GM10266 (cell line): ENCODE measurements around the gene REM2.
"Not testable (repeated sequence)": the region's sequence is repeated elsewhere in the genome, so short reads cannot be mapped to it uniquely, and the experiment has no call there.

ENCODE experiments used
- DNase-seq: peaks from one replicate; pipeline ENCODE4 v3.0.0; 2012; ENCODE audit errors: extremely low spot score
- CTCF ChIP-seq: IDR thresholded peaks from 2 replicates; pipeline ENCODE4 v1.5.1; 2012; ENCODE audit warnings: mild to moderate bottlenecking, low read depth; ENCODE audit not compliant: control insufficient read depth, insufficient read depth; ENCODE audit errors: missing control alignments

Gene REM2

GRCh38 chr14:22905627-22906026 lies 22.6 kb downstream of the REM2 start:
- TF ChIP-seq CTCF = no peak
- DNase-seq = no peak

- no peak for DNase-seq
- TF ChIP-seq CTCF = no peak
These were observed 23.1 kb downstream of the REM2 start for GRCh38 chr14:22906073-22906472.

GRCh38 chr14:22907429-22907828 lies 24.4 kb downstream of the REM2 start:
- no peak for DNase-seq
- TF ChIP-seq CTCF = no peak

- DNase-seq = no peak
- no peak for TF ChIP-seq CTCF
These were observed 25.6 kb downstream of the REM2 start for GRCh38 chr14:22908601-22909000.

GRCh38 chr14:22910916-22911315 lies 27.9 kb downstream of the REM2 start:
- no peak for DNase-seq
- no peak for TF ChIP-seq CTCF

- not testable (repeated sequence) for DNase-seq
These were observed 31.8 kb downstream of the REM2 start for GRCh38 chr14:22914836-22915235.

- TF ChIP-seq CTCF = no peak
- DNase-seq = no peak
These were observed 33.0 kb downstream of the REM2 start for GRCh38 chr14:22915886-22916521.
